Renal pelvis (tissue), 4 donors: ENCODE data around the gene IL12RB2. TPM values are rescaled to one million over a fixed set of nuclear protein-coding genes. Genes with fewer than 3 reads are reported as not detected.

Source experiments
- DNase-seq: peaks from one replicate; pipeline ENCODE4 v3.0.0-alpha.2; 2013
- polyA plus RNA-seq, 3 donors: library from polyadenylated mRNA; unstranded; fragments of 120-200 nt; gene quantifications; one replicate each; pipeline ENCODE4 v1.2.1, GENCODE V29; 2013; ENCODE audit not compliant: insufficient read length in 3 of 3

The IL12RB2 gene
- polyA plus RNA-seq, 3 donors: 0.54 to 1.0 (median 0.81) TPM

DNA sequence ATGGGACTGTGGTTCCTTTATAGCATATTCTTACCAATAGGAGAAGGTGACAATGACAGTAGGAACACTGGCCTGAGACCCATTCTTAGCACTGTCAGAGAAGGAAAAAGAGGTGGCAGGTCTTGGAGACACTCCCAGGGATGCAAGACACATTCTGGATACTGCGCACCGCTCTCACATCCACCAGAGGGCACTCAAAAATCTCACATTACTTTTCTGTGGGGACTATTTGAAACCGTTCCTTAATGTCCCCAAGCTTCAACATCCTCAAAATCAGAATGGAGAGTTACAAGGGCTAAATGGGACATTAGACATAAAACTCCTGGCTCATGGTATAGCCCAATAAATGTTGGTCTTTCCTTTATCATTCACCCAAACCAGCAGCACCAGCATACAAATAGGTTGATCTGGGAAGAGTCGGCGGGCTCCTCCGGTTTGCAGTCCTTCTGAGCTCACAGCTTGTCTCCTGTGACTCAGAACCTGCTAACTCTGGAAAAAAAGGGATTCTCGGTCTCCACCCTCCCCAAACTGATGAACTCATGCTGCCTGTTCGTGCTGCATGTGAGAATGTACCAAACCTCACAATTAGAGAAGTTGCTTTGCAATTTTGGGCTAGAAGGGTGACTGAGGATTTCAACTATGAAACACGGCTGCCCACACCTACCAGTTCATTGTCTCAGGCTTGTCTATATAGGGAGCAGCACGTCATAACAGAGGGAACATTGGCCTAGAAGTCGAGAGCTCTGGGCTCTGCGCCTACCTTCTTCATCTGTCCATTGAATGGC is 40.2 kb downstream of the IL12RB2 start:
- DNase-seq: peak; percentile 57

DNA sequence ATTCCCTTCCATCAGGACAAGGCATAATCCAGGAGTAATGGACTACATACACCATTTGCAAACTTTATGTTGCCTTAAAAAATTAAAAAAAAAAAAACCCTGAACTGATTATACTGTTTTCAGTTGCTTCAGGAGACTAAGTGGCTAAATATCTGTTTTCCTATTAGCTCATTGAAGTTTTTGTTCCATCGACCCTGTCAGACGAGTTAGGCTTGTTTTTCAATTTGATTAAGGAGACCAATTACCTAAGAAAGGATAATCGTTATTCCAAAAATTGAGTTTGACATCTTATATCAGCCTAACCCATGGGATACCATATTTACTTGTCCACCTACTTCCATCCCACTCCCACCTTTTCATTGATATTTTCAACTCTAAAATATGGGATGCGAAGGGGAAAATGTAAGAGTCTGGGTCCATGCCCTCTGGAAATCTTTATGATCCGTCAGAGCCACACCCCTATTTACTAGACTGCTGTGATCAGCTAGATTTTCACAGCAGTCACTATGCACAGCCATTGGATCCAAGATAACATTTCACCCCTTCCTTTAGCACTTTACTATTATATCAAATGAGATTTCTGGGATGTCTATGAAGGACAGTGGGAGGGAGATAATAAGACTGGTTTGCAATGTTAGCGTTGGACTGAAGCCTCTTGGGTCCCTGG is 41.0 kb downstream of the IL12RB2 start:
- DNase-seq: no peak

DNA sequence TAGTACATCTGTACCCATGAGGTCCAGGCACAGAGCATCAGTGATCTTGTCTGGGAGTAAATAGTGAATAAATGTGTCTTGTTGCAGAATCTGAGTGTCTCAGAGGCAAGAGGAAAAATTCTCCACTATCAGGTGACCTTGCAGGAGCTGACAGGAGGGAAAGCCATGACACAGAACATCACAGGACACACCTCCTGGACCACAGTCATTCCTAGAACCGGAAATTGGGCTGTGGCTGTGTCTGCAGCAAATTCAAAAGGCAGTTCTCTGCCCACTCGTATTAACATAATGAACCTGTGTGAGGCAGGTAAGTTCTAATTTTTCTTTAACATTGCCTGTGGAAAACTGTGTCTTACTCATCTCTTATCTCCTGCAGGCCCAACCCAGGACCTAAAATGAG is 43.1 kb downstream of the IL12RB2 start:
- no peak for DNase-seq

DNA sequence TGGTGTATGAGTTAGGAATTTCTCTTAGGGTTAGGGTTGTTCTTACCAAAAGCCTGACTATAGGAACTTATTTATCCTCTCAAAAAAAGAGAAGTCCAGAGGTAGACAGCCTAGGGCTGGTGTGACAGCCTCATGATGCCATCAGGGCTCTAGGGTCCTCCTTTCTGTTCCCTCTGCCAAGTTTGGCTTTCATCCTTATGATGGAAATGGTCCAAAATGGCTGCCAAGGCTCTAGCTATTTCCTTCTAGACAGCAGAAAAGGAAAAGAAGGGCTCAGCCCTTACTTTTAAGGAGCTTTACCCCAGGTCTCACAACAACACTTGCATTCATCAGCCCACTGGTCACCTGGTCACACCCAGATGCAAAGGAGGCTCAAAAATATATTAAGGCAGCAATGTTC is 44.5 kb downstream of the IL12RB2 start:
- no peak for DNase-seq

DNA sequence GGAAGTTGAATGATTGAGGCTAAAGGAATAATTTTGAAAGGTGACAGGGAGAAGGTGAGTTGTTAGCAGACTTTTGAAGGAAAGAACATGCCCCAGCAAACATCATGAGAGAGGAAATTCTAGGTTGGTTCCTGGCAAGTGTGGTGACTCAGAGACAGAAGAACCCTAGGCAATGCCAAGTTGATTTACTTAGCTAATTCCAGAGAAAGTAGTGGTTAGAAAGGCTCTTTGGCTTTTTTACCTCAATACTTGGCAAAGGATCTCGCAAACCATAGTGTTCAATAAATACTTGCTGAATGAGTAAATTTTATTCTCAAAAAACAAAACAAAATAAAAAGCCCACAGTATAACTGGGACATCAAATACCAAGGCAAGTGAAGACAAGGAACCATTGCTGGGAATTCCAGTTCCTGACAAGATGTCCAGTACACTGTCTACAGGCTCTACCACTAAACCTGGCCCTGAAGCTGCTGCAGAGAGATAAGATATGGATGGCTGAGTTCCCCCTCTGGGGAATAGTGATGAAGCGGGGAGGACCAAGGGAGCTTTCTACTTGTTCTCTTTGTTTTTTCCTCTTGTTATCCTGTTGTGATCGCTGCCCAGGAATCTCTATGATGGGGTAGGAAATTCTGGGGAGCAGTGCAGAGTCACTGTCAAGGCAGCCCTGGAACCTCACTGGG is 48.2 kb downstream of the IL12RB2 start:
- no peak for DNase-seq

DNA sequence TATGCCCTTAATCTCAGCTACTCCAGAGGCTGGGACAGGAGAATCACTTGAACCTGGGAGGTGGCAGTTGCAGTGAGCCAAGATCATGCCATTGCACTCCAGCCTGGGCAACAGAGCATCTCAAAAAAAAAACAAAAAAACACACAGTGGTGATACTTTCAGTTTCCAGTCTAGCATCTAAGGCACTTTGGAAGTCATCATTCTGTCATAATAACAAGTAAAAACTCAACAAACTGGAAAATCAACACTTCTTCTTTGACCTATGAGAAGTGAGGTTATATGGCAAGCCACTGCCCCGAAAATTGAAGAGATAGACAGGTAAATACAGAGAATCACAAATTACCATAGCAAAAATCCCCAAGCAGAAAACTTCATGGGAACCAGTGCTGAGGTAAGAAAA is 51.9 kb downstream of the IL12RB2 start:
- DNase-seq: no peak

DNA sequence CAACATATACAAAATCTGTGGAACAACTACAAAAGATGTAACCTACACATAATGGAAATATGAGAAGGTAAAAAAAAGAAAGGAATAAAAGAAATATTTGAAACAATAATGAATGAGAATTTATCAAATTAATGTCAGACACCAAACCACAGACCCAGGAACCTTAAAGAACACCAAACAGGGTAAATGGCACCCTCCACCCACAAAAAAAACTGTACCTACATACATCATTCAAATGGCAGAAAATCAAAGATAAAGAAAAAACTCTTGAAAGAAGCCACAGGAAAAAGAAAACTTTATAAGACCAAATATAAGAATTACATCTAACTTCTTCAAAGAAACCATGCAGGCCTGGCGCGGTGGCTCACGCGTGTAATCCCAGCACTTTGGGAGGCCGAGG is 54.0 kb downstream of the IL12RB2 start:
- DNase-seq: no peak

DNA sequence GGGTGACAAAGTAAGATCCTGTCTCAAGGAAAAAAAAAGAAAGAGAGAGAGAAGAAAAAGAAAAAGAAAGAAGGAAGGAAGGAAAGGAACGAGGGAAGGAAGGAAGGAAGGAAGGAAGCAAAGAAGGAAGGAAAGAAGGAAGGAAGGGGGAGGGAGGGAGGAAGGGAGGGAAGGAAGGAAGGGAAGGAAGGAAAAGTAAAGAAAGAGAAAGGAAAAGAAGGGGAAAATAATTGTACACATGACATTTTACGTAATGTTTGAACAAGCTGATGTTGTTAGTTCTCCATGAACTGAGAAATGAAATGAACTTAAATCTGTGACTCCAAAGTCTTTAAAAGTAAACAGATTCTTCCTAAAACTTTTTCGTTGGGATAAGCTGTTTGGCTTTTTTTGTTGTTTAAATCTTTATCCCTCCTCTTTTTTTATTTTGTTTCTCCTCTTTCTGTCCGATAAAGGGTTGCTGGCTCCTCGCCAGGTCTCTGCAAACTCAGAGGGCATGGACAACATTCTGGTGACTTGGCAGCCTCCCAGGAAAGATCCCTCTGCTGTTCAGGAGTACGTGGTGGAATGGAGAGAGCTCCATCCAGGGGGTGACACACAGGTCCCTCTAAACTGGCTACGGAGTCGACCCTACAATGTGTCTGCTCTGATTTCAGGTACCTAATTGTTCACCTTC is 59.8 kb downstream of the IL12RB2 start:
- no peak for DNase-seq

DNA sequence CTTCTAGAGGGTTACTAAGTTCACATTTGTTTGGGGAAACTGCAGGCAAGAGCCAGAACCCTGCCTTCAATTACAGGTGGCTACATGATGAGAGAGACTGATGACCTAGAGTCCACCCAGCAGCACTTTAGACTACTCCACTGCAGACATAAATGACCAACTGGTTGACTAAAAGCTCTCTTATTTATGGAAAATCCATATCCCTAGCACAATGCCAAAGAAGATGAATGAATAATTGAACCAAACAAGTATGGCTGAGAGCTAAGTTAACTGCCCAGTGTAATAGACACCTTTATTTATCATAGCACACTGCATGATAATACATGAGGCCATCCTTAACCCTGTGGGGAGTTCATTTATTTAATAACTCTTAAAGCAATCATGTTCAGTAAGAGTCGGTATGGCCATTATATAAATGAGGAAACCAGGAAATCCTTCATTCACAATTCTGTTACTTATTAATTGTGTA is 60.4 kb downstream of the IL12RB2 start:
- DNase-seq: no peak

DNA sequence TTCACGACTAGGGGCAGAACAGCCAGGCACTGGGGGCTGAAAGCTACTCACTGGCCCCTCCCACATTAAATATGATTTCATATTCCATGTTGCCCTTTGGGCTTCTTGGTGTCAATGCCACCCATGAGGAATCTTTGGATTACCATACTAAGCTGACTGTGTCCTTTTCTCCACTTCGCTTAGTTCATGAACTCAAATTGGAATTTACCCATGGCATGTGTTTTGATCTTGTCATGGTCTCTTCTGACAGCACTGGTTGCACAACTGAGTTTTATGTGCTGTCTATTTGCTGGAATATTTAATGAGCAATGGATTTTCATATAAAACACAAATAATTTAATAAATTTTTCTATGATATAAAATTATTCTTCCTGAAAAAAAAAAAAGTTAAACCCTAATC is 63.4 kb downstream of the IL12RB2 start:
- DNase-seq: no peak

DNA sequence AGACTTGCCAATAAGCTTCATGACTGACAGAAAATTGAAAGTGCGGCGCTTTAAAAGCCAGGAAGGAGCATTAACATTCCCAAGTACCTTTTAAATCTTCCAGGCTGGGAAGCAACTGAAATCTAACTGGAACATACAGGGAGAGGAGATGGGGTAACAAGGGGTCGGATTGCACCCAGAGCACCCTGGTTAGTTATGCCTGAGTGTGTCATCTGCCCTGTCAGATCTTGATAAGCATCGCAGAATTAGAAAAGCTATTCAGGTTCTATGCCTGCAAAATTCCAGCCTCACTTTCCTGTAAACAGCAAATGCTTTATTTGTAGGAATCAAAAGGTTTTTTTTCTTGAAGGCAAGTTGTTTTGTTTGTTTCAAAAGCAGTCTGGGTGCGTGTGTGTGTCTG is 64.0 kb downstream of the IL12RB2 start:
- no peak for DNase-seq

DNA sequence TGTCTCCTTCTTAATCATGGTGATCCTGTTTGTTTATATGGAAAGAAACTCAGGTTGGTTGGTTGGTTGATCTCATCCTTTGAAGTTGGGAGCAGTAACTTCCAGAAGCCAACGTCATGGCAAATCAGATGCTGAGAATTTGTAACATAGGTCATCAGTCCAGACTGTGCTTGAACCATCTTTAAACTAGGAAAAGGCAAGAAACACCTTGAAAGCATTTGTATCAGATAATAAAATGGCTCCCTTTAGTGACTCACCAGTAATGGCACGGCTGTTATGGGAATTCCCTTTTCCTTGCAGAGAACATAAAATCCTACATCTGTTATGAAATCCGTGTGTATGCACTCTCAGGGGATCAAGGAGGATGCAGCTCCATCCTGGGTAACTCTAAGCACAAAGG is 64.5 kb downstream of the IL12RB2 start:
- no peak for DNase-seq

DNA sequence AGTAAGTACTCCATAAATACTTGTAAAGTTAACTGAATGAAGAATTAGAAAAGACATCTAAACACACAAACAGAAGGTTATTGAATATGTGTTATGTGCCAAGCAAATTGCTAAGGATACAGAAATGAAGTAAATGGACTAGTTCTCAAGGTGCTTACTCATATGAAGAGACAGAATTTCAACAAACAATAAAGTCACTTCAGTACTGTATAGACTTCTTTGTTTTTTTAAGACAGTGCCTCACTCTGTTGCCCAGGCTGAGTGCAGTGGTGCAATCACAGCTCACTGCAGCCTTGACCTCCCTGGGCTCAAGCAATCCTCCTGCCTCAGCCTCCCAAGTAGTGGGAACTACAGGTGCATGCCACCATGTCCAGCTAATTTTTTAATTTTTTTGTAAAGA is 65.2 kb downstream of the IL12RB2 start:
- no peak for DNase-seq

DNA sequence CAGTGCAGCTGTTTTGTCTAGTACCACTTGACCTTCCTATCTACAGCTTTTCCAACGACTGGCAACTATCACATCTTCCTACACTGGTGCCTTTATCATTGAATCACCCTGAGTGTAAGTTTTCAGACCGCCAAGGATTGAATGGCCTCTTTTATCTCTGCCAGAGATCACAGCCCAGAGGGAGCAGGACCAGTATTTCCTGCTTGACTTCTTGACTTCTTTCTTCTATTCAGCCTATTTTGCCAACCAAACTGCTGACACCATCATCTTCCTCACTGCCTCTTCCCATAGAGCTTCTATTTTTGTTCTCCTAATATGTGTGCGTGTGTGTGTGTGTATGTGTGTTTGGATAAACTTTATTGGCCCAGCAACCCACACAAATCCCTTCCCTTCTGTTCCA is 68.7 kb downstream of the IL12RB2 start:
- no peak for DNase-seq

DNA sequence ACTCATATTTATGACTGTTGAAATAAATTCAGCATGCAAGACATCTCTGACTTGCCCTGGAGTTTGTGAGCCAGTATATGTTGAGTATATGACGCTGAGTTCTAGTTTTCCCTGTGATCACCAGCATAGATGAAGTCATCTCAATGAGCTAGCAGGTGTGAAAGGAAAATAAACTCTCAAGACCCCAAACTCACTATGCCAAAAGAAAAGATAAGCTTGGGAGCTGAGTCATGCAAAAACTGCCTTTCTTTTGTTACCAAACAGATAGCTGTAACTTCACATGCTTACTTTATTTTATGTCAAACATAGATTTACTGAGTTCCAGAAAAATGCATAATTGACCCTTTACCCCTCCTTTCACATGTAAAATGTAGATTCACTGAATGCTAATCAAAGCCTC is 69.6 kb downstream of the IL12RB2 start:
- DNase-seq: no peak

DNA sequence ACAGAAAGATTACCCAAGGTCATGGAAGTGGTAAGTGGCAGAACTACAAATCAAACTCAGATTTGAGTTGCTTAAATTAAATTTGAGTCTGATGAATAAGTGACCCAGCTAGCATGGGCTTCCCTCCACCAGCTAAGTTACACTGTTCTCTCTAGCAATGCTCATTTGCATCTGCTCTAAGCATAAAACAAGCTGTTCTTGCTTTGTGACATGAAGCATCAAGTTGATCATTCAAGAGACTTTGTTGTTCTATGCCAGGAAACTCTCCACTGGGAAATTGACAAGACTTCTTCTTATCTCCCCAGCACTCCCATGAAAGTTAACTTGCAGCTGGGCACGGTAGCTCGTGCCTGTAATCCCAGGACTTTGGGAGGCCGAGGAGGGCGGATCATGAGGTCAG is 73.5 kb downstream of the IL12RB2 start:
- no peak for DNase-seq

DNA sequence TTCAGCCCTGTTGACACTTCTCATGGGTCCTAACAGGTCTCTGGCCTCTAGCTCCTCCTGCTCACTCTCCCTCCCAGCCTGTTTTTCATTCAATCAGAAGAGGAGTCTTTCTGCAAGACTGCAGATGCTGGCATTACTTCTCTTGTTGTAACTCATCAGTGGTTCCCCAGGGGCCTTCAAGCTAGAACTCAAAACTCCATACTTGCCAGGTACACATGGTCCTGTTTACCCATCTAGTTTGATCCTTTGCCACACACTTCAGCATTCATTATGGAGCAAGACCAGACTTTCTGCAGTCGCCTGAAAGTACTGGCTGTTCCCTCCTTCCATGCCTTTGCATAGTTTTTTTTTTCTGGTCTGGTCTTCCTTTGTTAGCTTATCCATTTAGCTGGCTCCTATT is 74.6 kb downstream of the IL12RB2 start:
- no peak for DNase-seq

DNA sequence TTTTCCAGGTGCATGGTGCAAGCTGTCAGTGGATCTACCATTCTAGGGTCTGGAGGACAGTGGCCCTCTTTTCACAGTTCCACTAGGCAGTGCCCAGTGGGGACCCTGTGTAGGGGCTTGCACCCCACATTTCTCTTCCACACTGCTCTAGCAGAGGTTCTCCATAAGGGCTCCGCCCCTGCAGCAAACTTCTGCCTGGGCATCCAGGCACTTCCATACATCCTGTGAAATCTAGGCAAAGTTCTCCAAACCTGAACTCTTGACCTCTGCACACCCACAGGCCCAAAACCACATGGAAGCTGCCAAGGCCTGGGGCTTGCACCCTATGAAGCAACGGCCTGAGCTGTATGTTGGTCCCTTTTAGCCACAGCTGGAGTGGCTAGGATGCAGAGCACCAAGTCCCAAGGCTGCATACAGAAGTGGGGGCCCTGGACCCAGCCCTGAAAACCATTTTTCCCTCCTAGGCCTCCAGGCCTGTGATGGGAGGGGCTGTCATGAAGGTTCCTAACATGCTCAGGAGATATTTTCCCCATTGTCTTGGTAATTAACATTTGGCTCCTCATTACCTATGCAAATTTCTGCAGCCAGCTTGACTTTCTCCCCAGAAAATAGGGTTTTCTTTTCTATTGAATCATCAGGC is 76.4 kb downstream of the IL12RB2 start:
- no peak for DNase-seq

DNA sequence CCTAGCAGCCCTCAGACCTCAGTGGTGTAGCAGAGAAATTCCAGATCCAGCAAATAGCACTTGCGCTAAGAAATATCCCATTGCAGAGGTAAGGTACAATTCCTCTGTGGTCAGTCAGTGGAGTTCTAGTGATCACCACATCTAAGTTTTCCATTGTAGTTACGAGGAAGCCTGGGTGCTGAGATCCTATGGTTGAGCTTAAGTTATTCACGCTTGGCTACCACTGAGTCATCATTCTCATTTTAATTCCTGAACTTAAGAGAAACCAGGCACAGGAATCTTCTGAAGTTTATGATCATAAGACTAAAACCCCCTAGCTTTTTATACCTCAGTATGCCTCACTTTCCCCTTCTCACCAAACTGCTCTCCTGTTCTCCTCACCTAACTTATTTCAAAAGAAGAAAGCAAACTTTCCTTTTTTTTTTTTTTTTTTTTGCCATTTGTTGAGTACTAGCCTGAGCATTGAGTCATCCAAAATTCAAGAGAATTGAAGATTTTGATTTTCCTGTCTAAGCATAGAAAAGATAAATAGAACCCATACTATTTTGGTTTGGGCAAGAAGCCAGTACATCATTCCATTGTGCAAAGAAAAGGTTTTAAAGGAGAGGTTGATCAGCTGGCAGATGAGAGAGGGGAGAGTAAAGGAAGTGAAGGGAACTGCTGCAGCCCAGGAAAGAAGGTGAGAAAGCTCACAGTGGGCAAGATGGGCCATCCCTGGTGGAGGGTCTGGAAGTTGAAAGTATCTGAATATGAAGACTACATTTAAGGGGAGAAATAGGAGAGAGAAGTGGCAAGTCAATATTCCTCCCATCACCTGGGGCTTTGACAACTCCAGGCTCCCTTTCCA is 82.6 kb downstream of the IL12RB2 start:
- no peak for DNase-seq

DNA sequence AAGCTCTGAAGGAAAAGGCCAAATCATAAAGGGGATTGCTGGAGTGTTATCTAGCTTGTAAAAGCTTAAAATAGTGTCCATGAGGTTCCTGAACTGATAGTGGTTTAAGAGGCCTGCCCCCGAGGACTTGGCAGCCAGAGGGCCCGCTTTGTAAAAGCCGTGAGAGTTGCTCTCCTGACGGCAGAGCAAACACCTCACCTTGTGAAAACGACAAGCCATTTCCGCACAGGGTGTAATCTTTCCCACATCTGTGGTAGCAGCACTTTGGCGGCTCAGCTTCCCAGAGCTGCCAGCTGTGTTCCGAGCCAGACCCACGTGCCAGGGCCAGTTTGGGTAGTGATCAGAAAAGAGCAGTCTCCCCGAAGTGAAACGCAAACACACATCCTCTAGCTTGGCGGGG is 85.6 kb downstream of the IL12RB2 start:
- DNase-seq: peak; percentile 16

DNA sequence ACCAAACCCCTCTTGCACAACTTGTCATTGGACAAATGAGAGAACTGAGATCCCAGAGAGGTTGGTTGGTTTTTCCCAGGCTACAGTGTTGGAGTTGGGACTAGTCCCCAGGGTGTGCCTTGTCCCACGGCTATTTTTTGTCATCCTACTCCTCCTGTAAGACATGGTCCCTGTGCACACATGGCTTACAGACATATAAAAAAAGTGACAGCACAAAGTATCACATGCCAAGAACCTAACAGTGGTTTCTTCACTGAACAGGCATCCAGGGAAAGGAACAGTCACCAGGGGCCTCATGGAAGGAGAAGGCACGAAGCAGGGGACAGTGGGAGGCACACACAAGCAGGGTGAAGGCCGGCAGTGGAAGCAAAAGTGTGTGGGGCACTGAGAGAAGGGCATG is 86.1 kb downstream of the IL12RB2 start:
- no peak for DNase-seq
